ENCODE results near the gene SEZ6L.

- TF ChIP-seq CTCF (IDR thresholded peaks at IDR 0.05) (no peak), POLR2A (IDR thresholded peaks at IDR 0.05) (no peak)
Observed at GRCh38 chr22:26245001-26245400, 75.7 kb downstream of the SEZ6L start.
